Neuronal stem cell (in vitro differentiated cells): ENCODE results near the gene SFXN5.

Source experiments
- DNase-seq: peaks from one replicate; pipeline ENCODE4 v3.0.0-alpha.2; 2013; ENCODE audit warnings: low spot score
- H2AFZ ChIP-seq: one replicate; pipeline ENCODE4 v1.6.1; 2013; ENCODE audit warnings: mild to moderate bottlenecking, low read length, inconsistent platforms
- H2AK5ac ChIP-seq: 2 replicates; pipeline ENCODE4 v1.6.1; 2013; ENCODE audit warnings: low read depth, mild to moderate bottlenecking, inconsistent platforms, low read length, moderate library complexity, mixed read lengths
- H2BK120ac ChIP-seq: 2 replicates; pipeline ENCODE4 v1.6.1; 2013; ENCODE audit warnings: low read depth, mild to moderate bottlenecking, inconsistent platforms, low read length, moderate library complexity, mixed read lengths
- H2BK12ac ChIP-seq: one replicate; pipeline ENCODE4 v1.6.1; 2013; ENCODE audit warnings: low read length, inconsistent platforms
- H2BK15ac ChIP-seq: 2 replicates; pipeline ENCODE4 v1.6.1; 2013; ENCODE audit warnings: mild to moderate bottlenecking, low read length, inconsistent platforms, mixed read lengths
- H2BK5ac ChIP-seq: one replicate; pipeline ENCODE4 v1.6.1; 2013; ENCODE audit warnings: inconsistent platforms, mild to moderate bottlenecking, low read length, moderate library complexity
- H3K14ac ChIP-seq: one replicate; pipeline ENCODE4 v1.6.1; 2013; ENCODE audit warnings: low read length, inconsistent platforms
- H3K18ac ChIP-seq: 2 replicates; pipeline ENCODE4 v1.6.1; 2013; ENCODE audit warnings: low read length, inconsistent platforms
- H3K23ac ChIP-seq: 2 replicates; pipeline ENCODE4 v1.6.1; 2013; ENCODE audit warnings: low read depth, mild to moderate bottlenecking, mixed read lengths, low read length, inconsistent platforms; ENCODE audit not compliant: poor library complexity
- H3K27ac ChIP-seq: replicated peaks from 3 replicates; pipeline ENCODE4 v1.5.1; 2013; ENCODE audit warnings: low read length, inconsistent platforms
- H3K27me3 ChIP-seq, 3 experiments: 2 replicates each; pipeline ENCODE4 v1.6.1; 2013; ENCODE audit warnings: low read length in 3 of 3, mild to moderate bottlenecking in 2 of 3, inconsistent platforms in 1 of 3, low read depth in 1 of 3, mixed read lengths in 1 of 3, moderate library complexity in 1 of 3; ENCODE audit not compliant: control insufficient read depth in 3 of 3, insufficient read depth in 3 of 3
- H3K36me3 ChIP-seq, 2 donors: replicated peaks in 1 of 2; 2 replicates each; pipeline ENCODE4 v1.6.1; 2013; ENCODE audit warnings: low read length in 2 of 2; ENCODE audit not compliant: control insufficient read depth in 2 of 2, insufficient read depth in 2 of 2
- H3K4ac ChIP-seq: 2 replicates; pipeline ENCODE4 v1.6.1; 2013; ENCODE audit warnings: inconsistent platforms, mild to moderate bottlenecking, low read length, moderate library complexity
- H3K4me1 ChIP-seq, 2 donors: 1 replicate in 1 of 2; 2 replicates in 1 of 2; pipeline ENCODE4 v1.6.1; 2013; ENCODE audit warnings: low read length in 2 of 2, low read depth in 1 of 2; ENCODE audit not compliant: control insufficient read depth in 2 of 2, insufficient read depth in 1 of 2
- H3K4me2 ChIP-seq: one replicate; pipeline ENCODE4 v1.6.1; 2013; ENCODE audit warnings: mild to moderate bottlenecking, low read length, inconsistent platforms; ENCODE audit not compliant: insufficient read depth, poor library complexity, severe bottlenecking
- H3K4me3 ChIP-seq, 2 donors: 2 replicates each; pipeline ENCODE4 v1.5.1; 2013; ENCODE audit warnings: low read length in 2 of 2, mild to moderate bottlenecking in 2 of 2, inconsistent platforms in 1 of 2, moderate library complexity in 1 of 2
- H3K79me1 ChIP-seq: one replicate; pipeline ENCODE4 v1.6.1; 2013; ENCODE audit warnings: low read depth, mild to moderate bottlenecking, inconsistent platforms, low read length, moderate library complexity
- H3K9ac ChIP-seq: one replicate; pipeline ENCODE4 v1.6.1; 2013; ENCODE audit warnings: mild to moderate bottlenecking, low read depth, low read length, inconsistent platforms; ENCODE audit not compliant: poor library complexity
- H3K9me3 ChIP-seq, 2 donors: replicated peaks in 1 of 2; 2 replicates each; pipeline versions ENCODE3 to v1.6.1; 2013; ENCODE audit warnings: low read length in 2 of 2, mild to moderate bottlenecking in 2 of 2, inconsistent platforms in 1 of 2, low read depth in 1 of 2, mixed read lengths in 1 of 2, moderate library complexity in 1 of 2; ENCODE audit not compliant: control insufficient read depth in 2 of 2, insufficient read depth in 1 of 2
- H4K8ac ChIP-seq: one replicate; pipeline ENCODE4 v1.6.1; 2013; ENCODE audit warnings: low read depth, mild to moderate bottlenecking, inconsistent platforms, low read length, moderate library complexity
- H4K91ac ChIP-seq: one replicate; pipeline ENCODE4 v1.6.1; 2013; ENCODE audit warnings: low read length, low read depth, mild to moderate bottlenecking, inconsistent platforms; ENCODE audit not compliant: poor library complexity
- WGBS, 2 donors: extraction: QIAGEN DNeasy Blood & Tissue Kit; methylation state at CpG; one replicate each; pipeline ENCODE4 v1.1.7; 2013; ENCODE audit warnings: missing lambda C conversion rate in 2 of 2, mixed read lengths in 1 of 2; ENCODE audit not compliant: insufficient read length in 2 of 2, insufficient replicate concordance in 1 of 2; ENCODE audit errors: extremely low coverage in 2 of 2; 5-methylcytosine and 5-hydroxymethylcytosine counted together

The SFXN5 gene

DNA sequence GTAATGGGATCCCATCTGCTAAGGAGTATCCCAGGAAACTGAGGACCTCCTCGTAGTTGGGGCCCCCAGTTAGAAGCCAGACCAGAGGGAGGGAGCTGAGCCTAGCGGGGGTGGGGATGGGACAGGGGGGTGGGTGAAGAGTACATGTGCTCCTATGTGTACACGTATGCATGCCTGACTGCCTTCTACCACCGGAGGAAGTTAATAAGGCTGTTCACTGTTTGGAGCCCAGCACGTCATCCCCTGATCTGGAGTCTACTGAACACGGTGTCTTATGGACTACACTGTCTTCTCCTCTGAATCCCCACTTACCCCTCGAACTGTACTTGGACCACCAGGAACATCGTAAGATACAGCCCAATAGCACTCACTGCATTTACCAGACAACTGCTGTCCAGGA is 68.5 kb downstream of the SFXN5 start:
- DNase-seq = no peak
- no CpG with 5 or more reads among the region's 8 CpGs for WGBS, 2 donors
- H4K91ac ChIP-seq = no peak overlapping the region

DNA sequence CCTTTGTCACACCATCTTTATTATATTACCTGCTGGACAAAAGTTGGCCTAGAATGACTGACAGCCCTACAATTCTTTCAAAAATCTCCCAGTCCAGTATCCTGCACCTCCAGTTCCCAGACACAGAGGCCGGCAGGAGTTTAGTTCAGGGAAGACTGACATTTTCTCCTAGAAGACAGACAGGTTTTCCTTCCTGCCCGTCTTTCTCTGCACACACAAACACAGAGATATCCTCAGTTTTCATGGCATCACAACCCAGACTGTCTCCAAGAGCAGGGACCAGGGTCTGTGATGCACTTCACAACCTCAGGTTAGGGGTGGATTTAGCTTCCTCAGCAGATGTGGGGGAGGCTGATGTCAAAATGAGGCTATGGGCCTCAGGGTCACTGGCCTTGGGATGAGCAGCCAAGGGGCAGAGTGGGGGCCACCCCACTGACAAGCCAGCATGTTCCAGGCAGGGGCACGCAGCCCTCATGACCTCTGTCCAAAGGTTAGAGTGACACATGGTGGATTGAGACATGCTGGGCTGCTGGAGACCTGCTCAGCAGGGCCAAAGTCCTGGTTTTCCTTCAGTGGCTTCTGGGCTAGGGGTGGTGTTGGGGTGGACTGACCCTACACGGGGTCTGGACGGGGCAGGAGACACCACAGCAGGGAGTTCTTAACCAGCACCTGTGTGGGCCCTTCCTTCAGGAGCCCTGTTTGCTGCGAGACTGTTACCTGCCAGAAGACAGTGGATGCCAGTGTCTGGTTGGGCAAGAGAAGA is 70.5 kb downstream of the SFXN5 start:
- H3K4me1 ChIP-seq = peaks cover 0 to 6% of the 10 kb centered on the region in 2 donors
- H3K23ac ChIP-seq = no peak overlapping the region
- no peak overlapping the region for H2BK120ac ChIP-seq
- DNase-seq = no peak
- no peak overlapping the region for H2AFZ ChIP-seq
- H3K18ac ChIP-seq = peak overlapping the region; percentile 42
- H3K4me3 ChIP-seq = no peak overlapping the region
- H3K27me3 ChIP-seq = peaks cover 0 to 17% (median 0%) of the 10 kb centered on the region in 3 experiments
- H3K4me2 ChIP-seq = no peak overlapping the region
- no peak overlapping the region for H3K4ac ChIP-seq
- H3K9me3 ChIP-seq = no peaks in the 10 kb centered on the region
- no peak overlapping the region for H4K91ac ChIP-seq
- no peak overlapping the region for H3K14ac ChIP-seq
- H3K36me3 ChIP-seq = peaks cover 0 to 8% of the 10 kb centered on the region in 2 donors
- H3K27ac ChIP-seq = no peak overlapping the region
- WGBS, 2 donors = no CpG with 5 or more reads among the region's 6 CpGs
- peak overlapping the region; percentile 5 for H2AK5ac ChIP-seq
- no peak overlapping the region for H3K9ac ChIP-seq
- no peak overlapping the region for H4K8ac ChIP-seq
- no peak overlapping the region for H2BK5ac ChIP-seq
- no peaks in the 10 kb centered on the region for H3K79me1 ChIP-seq
- H2BK15ac ChIP-seq = no peak overlapping the region
- H2BK12ac ChIP-seq = no peak overlapping the region

More for the DNA sequence above, 68.5 kb downstream of the SFXN5 start:
- Histone ChIP-seq H2BK12ac (no peak overlapping the region), H3K9me3 (no peaks in the 10 kb centered on the region), H3K4ac (no peak overlapping the region), H3K79me1 (no peaks in the 10 kb centered on the region), H3K4me3 (no peak overlapping the region), H2AFZ (no peak overlapping the region), H2BK5ac (no peak overlapping the region), H4K8ac (no peak overlapping the region), H2BK15ac (no peak overlapping the region), H3K36me3 (peaks cover 0 to 8% of the 10 kb centered on the region in 2 donors), H3K23ac (no peak overlapping the region), H2BK120ac (no peak overlapping the region), H3K4me2 (no peak overlapping the region), H3K27me3 (peaks cover 0 to 12% (median 0%) of the 10 kb centered on the region in 3 experiments), H3K4me1 (peaks cover 0 to 3% of the 10 kb centered on the region in 2 donors), H3K27ac (no peak overlapping the region), H3K9ac (no peak overlapping the region), H3K18ac (no peak overlapping the region), H3K14ac (no peak overlapping the region), H2AK5ac (no peak overlapping the region)

DNA sequence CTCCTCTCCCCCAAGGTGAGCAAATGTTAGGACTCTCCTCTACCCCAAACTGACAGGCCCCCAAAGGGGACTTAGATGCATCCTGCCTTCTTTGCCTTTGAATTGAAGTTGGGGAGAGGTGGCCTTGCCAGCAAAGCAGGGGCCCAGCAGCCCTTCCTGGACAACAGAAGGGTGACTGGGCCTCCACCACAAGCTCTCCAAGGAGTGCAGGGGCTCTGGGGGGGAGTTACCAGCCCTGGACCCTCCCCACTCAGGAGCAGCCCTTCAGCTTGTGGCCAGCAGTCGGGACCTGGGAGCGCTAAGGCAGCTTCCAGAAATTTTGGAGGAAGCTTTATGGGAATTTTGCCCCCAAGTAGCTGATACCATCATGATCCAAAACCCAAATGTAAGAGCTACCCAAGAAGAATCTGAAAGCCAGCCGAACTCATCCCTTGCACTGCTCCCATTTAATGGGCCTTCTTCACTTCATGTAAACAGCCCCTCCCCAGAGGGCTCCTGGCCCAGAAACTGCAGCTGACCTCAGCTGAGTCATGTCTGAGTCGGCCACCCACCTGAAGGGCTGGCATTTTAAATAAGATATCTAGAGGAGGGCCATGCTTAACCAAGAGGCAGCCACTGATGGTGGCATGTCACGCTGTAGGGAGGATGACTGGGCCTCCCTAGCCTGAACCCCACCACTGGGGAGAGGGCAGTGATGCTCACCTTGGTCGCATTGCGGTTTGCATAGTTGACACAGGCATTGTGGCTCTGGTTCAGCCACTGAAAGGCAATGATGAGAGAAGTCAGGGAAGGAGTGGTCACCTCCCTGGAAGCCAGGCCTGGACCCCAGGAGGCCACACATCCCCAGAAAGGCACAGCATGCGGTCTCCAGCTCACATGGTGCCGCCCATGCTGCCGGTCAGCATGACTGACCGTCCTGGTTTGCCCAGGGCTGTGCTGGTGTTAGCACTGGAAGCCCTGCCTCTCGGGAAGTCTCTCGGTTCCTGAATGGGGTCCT is 71.5 kb downstream of the SFXN5 start:
- Histone ChIP-seq H3K4ac (no peak overlapping the region), H3K36me3 (peaks cover 0 to 8% of the 10 kb centered on the region in 2 donors), H3K27ac (no peak overlapping the region), H3K4me1 (peaks cover 0 to 12% of the 10 kb centered on the region in 2 donors), H3K9me3 (no peaks in the 10 kb centered on the region), H2BK12ac (no peak overlapping the region), H2BK15ac (peak overlapping the region; percentile 19), H3K4me2 (no peak overlapping the region), H3K14ac (no peak overlapping the region), H2BK5ac (no peak overlapping the region), H2AK5ac (no peak overlapping the region), H2AFZ (no peak overlapping the region), H3K79me1 (no peaks in the 10 kb centered on the region), H2BK120ac (no peak overlapping the region), H3K18ac (peak overlapping the region; percentile 15), H3K23ac (no peak overlapping the region), H4K91ac (no peak overlapping the region), H3K27me3 (peaks cover 0 to 17% (median 0%) of the 10 kb centered on the region in 3 experiments), H3K4me3 (no peak overlapping the region), H4K8ac (no peak overlapping the region), H3K9ac (no peak overlapping the region)
- WGBS, 2 donors = no CpG with 5 or more reads among the region's 13 CpGs
- DNase-seq = no peak

DNA sequence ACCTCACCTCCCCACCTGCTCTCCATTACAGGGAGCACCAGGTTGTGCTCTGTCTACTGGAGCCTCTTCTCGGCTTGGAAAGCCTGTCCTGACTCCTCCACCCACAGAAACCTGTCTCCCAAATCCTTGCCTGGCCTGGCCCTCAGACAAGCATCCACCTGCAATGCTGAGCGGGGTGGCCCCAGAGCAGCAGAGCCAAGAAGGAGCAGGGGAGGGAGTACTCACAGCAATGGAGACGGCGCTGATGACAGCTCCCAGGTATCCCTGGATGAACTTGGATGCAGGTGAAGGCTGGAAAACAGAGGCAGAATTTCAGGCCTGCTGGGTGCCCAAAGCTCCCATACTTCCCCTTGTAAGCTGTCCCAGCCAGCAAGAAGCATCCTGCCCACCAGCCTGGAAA is 72.8 kb downstream of the SFXN5 start:
- peak overlapping the region in 1 of 2 donors; percentile 15 for H3K4me3 ChIP-seq
- DNase-seq = no peak
- WGBS, 2 donors = no CpG with 5 or more reads among the region's 4 CpGs
- H2AFZ ChIP-seq = no peak overlapping the region
- peaks cover 0 to 18% of the 10 kb centered on the region in 2 donors for H3K4me1 ChIP-seq
- H2BK12ac ChIP-seq = no peak overlapping the region
- H2BK5ac ChIP-seq = no peak overlapping the region
- H3K27me3 ChIP-seq = peaks cover 0 to 30% (median 2%) of the 10 kb centered on the region in 3 experiments
- H3K14ac ChIP-seq = no peak overlapping the region
- no peak overlapping the region for H4K91ac ChIP-seq
- H2AK5ac ChIP-seq = peak overlapping the region; percentile 50
- H3K27ac ChIP-seq = no peak overlapping the region
- no peak overlapping the region for H4K8ac ChIP-seq
- H3K23ac ChIP-seq = no peak overlapping the region
- no peak overlapping the region for H3K9ac ChIP-seq
- H2BK120ac ChIP-seq = no peak overlapping the region
- peaks cover 0 to 8% of the 10 kb centered on the region in 2 donors for H3K36me3 ChIP-seq
- no peak overlapping the region for H2BK15ac ChIP-seq
- no peaks in the 10 kb centered on the region for H3K79me1 ChIP-seq
- H3K9me3 ChIP-seq = no peaks in the 10 kb centered on the region
- no peak overlapping the region for H3K4ac ChIP-seq
- H3K4me2 ChIP-seq = no peak overlapping the region
- peak overlapping the region; percentile 45 for H3K18ac ChIP-seq
